ENCODE data around the gene SNCA.

Gene SNCA

DNA sequence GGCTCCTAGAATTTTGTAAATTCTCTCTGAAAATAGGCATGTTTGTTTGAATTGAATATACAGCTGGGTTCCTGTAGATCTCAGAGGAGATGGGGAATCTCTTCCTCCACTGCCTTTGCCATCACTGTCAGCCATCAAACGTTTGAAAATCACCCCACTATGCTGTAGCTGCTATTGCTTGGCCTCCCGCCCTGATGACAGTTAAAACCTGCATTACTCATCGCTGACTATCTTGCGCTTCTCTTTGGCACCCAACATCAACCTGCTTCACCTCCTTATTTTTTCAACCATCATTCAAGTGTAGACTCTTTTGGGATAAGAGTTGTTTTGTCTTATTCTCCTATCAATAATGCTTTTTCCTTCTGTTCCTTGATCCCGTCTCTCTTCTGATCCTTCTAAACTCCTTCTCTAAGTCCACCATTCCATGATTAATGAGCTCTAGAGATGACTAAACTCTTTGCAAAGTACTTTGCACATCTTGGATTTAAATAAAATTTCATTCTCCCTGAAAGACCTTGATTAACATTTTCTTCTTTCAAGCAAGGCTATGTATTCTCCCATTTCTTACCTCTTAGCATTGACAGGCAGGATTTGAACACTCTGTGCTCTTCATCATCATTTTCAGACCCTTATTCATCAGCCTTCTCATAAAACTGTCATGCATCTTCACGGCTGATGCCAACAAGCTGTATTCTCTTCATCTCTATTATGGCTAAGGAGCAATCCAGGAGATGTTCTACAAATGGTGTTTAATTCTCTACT lies 133.0 kb downstream of the SNCA start:
- DNase-seq, result no peak

DNA sequence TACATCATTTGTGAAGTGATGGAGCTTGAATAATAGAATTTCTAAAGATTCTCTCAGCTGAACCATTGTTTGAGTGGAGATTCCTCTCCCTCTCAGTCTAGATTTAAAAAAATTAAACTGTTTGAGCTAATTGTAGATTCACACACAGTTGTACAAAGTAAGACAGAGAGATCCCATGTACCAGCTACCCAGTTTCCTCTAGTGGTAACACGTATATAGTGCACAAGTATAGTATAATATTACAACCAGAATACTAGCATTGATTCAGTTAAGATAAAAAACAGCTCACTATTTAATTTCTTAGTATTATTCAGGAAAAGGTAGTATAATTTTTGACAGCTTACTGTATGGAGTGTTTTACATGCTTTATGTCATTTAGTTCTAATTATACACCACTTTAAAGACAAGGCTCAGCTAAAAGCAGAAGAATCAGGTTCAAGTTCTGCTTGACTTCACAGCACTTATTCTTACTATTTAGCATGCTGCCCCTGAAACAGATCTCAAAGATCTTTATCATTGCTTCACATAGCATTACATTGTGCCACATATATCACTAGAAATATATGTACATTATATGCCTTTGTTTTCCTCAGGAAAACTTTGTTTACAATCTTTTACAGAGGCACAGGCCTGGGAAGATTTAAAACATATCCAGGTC lies 136.1 kb downstream of the SNCA start:
- DNase-seq, result no peak

DNA sequence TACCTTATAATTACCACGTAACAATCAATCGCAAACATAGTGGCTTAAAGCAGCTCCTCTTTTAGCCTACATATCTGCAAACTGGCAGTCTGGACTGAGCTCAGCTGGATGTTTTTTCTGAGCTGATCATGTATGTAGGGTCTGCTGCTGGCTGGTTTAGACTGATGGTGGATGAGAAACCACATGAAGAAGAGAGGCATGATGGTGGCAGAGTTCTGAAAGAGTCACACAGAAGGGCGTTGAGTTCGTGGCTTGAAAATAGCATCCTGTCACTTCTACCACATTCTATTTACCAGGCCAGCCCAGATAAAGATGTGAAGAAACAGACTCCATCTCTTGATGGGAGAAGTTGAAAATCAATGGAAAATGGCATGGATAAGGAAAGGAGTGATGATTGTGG lies 151.3 kb downstream of the SNCA start:
- no peak for DNase-seq

DNA sequence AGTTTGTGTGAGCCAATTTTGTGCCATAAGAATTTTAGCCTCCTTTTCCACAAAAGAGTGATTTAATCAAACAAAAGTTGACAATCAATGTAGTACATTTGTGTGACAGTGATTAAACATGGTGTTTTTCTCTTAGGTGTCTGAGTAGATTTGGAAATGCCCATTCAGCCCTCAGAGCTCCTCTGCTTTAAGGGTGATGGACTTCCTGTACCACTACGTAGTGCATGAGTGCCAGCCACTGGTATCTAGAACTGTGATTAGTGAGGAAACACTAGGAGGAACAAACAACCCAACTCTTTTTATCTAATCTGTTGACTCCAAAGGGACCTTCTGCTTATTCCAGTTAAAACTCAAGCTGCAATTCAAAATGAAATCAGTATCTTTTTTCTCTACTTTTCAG lies 151.7 kb downstream of the SNCA start:
- DNase-seq, result no peak

DNA sequence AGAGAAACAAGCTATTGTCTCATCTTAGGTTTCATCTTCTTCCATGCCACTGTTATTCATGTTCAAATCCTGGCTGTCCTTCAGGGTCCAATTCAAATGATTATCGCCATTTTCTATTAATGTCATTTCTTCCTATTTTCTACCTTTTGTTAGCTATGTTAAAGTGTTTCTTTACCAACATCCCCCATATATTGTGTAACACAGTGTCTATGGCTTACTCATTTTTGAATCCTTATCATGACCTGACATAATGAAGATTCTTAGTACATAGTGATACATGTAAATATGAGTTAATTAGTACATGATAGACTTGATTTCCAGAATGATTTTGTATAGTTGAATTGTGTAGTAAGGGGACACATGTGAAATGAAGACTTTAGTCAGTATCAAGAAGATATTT lies 152.4 kb downstream of the SNCA start:
- no peak for DNase-seq

DNA sequence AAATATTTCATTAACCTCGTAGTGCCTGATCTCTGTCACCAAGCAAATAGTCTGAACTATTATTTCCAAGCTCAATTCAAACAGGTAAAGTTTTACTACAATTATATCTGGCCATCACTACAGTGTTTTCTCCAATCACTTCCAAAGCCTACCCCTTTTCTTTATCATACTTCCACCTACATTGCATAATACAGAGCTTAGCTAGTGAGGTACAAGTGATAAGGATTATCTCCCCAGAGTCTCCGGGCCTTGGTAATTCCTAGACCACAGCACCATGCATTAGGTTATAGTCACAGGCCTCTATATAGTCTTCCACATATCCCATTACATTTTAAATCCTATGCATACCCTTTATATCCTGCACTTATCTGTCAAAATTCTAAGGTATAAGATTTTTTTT lies 154.2 kb downstream of the SNCA start:
- no peak for DNase-seq

DNA sequence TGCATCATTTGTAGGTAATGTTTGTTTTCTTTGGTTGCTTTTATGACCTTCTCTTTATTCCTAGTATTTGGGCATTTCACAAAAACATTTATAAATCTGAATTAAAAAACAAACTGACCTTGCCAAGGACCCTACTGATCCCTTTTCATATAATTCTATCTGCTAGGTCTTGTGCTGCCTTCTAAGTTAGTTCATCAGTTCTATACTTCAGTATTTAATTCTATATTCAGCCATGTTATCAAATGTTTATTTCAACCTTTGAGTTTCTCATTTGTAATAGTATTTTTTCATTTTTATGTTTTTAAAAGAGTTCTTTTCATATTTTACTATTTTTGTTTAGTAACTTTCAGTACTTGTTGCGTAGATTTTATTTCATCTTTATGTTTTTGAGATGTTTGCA lies 155.3 kb downstream of the SNCA start:
- DNase-seq, result no peak

DNA sequence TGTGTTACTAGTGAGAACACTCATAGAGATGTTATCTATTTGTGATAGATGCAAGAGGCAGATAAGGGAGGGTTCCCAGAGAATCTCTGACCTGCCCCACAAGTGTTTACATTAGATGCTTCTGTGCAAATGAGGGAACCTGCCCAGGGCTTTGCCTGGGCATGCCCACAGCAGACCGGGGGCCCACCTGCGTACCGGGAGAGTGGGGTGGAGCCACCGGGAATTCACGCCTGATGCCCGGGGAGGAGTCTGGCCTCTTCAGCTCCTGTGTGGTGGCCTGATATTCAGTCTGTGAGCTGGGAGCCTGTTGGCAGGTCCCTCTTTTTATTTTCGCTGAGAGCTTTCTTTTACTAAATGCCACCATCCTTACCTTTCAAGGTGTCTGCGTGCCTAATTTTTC lies 155.7 kb downstream of the SNCA start:
- no peak for DNase-seq

DNA sequence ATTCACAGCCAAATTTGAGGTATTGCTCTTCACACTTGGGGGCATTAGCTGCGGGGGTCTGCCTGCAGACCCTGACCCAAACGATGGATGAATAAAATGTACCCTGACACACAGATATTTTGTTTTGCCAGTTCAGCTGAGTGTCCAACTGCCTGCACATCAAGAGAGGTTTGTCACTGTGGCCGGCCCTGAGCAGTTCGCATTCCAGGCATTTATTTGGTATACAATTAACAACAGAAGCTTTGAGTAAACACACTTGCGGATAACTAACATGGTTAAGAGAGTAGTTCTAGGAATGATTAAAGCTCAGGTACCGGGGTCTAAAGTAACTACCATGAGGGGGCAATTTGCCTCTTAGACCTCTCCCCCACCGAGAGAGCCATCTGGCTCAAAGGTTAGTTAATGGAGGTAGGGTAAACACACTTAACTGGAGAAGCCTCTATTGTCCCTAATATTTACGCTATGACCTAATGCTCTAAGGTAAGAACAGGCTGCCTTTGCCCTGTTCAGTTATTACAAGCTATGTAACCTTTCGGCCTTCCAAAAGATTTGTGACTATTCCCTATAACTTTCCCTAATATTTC lies 162.0 kb downstream of the SNCA start:
- no peak for DNase-seq

Data from NCI-H1694 (cell line).